ENCODE data around the gene CDK3. TPM values are rescaled to one million over a fixed set of nuclear protein-coding genes. Genes with fewer than 3 reads are reported as not detected.

Gene CDK3
- total RNA-seq, 2 donors from 2014 or later, result 2.9 to 4.6 TPM

DNA sequence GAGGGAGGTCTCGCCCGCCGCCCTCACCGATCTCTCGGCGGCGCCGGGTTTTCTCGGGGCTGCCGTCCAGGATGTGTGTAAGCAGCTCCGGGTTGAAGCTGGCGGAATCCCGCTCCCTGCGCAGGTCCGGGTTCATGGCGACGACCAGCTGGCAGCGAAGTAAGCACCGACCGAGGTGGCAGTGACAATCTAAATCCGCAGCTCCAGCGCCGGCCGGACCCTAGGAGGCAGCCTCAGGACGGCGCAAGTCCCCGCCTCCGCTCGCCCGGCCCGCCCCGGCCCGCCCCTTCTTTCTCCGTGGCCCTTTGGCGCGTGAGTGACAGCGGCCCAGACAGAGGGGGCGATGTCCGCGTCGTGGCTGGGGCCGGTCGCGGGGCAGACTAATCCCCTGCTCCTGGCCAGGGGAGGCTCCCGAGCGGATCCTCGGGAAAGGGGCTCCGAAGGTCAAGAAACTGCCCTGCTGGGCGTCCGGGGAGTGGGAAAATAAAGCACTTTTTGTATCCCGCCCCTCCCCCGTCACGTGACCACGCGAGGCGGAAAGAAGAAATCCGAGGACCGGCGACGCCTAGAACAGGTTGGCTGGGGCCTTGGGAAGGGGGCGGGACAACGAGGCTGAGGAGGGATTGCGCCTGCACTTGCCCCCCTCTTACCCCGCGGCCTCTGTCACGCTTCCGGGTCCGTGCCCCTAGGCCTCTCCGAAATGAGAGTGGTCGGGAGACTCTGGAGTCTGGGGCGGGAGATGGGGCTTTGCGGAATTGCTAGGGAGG lies 21.5 kb upstream of the CDK3 start, which contains the start of the genes ACOX1 and TEN1:
Gene ACOX1, minus strand, starts transcription at position 229 of the 767 bp plus-strand sequence. Its CDS starts 93 bp downstream, at position 136.
Gene TEN1, plus strand, starts transcription at position 303 of the 767 bp plus-strand sequence. CDS start 6,953 bp downstream, outside the sequence.
- ATAC-seq (peak; percentile 94), DNase-seq (peak; percentile 85 to 90 (median 89))
- Mint-ChIP-seq H3K4me1 (peaks cover 20% of the 10 kb centered on the region), H3K4me3 (peak within 1 kb of the TSS; percentile 97), H3K27ac (peak within 1 kb of the TSS; percentile 100), H3K36me3 (ENCODE audit: low read depth) (peaks cover 3% of the 10 kb centered on the region), H3K27me3 (no peaks in the 10 kb centered on the region)
- no peaks in the 10 kb centered on the region for H3K9me3 ChIP-seq (ENCODE audit: control insufficient read depth, low read length, poor library complexity, severe bottlenecking)

DNA sequence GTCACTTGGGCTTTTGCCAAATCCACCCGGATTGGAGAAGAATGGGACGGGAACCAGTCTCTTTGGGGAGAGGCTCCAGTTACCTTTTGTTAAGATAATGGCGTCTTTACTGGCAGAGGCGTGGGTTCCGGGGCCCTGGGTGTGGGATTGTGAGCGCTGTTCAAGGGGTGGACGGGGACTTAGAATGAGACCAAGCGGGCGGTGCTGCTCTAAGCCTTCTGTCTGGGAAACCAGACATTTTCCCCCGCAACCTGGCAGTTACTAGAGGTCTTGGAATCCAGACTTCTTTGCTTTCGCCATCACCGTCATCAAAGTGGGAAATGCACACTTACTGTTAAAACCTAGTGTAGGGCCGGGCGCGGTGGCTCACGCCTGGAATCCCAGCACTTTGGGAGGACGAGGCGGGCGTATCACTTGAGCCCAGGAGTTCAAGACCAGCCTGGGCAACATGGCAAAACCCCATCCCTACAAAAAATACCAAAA lies 20.9 kb upstream of the CDK3 start:
- peaks cover 3% of the 10 kb centered on the region for H3K36me3 Mint-ChIP-seq (ENCODE audit: low read depth)
- no peaks in the 10 kb centered on the region for H3K27me3 Mint-ChIP-seq
- peak overlapping the region; percentile 97 for H3K4me3 Mint-ChIP-seq
- no peak for DNase-seq
- peak overlapping the region; percentile 100 for H3K27ac Mint-ChIP-seq
- H3K4me1 Mint-ChIP-seq, result peaks cover 19% of the 10 kb centered on the region
- peak; percentile 43 for ATAC-seq
- no peaks in the 10 kb centered on the region for H3K9me3 ChIP-seq (ENCODE audit: control insufficient read depth, low read length, poor library complexity, severe bottlenecking)

DNA sequence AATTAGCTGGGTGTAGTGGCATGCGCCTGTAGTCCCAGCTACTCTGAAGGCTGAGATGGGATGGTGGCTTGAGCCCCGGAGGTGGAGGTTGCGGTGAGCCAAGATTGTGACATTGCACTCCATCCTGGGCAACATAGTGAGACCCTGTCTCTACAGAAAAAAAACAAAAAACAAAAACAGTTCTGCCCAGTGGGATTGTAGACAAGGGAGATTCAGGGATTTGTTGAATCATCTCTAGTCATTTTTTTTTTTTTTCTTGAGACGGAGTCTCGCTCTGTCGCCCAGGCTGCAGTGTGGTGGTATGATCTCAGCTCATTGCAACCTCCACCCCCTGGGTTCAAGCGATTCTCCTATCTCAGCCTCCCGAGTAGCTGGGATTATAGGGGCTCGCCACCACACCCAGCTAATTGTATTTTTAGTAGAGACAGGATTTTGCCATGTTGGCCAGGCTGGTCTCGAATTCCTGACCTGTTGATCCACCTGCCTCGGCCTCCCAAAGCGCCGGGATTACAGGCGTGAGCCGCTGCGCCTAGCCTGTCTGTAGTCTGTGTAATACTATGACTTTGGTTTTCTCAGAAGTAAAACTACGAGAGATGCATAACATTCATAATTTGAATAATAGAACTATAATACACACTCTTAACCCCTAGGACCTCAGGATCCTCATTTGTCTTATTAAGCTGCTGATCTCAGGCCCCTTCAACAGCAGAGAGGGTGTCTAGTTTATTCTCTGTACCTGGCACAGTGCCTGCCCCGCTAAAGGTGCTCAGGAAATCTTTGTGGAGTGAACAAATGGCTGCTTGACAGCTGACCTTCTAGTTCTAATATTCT lies 20.3 kb upstream of the CDK3 start:
- no peak for DNase-seq
- peak overlapping the region; percentile 97 for H3K4me3 Mint-ChIP-seq
- peaks cover 19% of the 10 kb centered on the region for H3K4me1 Mint-ChIP-seq
- no peaks in the 10 kb centered on the region for H3K27me3 Mint-ChIP-seq
- H3K36me3 Mint-ChIP-seq (ENCODE audit: low read depth), result peaks cover 3% of the 10 kb centered on the region
- peak overlapping the region; percentile 100 for H3K27ac Mint-ChIP-seq
- H3K9me3 ChIP-seq (ENCODE audit: control insufficient read depth, low read length, poor library complexity, severe bottlenecking), result no peaks in the 10 kb centered on the region
- ATAC-seq, result no peak

DNA sequence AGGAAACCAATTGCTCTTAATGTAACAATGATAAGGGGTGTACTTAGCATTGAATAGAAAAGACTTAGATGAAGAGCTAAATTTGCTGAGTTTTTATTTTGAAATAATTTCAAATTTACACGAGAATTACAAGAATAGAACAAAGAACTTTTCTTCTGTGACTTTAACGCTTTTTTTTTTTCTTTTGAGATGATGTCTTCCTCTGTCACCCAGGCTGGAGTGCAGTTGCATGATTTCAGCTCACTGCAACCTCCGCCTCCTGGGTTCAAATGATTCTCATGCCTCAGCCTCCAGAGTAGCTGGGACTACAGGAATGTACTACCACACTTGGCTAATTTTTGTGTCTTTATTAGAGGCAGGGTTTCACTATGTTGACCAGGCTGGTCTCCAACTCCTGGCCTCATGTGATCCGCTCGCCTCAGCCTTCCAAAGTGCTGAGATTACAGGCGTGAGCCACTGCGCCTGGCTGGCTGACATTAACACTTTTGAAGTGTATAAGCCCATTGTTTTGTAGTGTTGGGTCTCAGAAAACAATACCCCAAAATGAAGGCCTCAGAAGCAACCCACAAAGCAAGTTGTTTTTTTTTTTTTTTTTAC lies 19.5 kb upstream of the CDK3 start:
- H3K9me3 ChIP-seq (ENCODE audit: control insufficient read depth, low read length, poor library complexity, severe bottlenecking), result no peaks in the 10 kb centered on the region
- H3K4me1 Mint-ChIP-seq, result peaks cover 16% of the 10 kb centered on the region
- DNase-seq (no peak), ATAC-seq (no peak)
- peaks cover 3% of the 10 kb centered on the region for H3K36me3 Mint-ChIP-seq (ENCODE audit: low read depth)
- H3K27ac Mint-ChIP-seq, result peak overlapping the region; percentile 14
- H3K4me3 Mint-ChIP-seq, result peak overlapping the region; percentile 25
- no peaks in the 10 kb centered on the region for H3K27me3 Mint-ChIP-seq

DNA sequence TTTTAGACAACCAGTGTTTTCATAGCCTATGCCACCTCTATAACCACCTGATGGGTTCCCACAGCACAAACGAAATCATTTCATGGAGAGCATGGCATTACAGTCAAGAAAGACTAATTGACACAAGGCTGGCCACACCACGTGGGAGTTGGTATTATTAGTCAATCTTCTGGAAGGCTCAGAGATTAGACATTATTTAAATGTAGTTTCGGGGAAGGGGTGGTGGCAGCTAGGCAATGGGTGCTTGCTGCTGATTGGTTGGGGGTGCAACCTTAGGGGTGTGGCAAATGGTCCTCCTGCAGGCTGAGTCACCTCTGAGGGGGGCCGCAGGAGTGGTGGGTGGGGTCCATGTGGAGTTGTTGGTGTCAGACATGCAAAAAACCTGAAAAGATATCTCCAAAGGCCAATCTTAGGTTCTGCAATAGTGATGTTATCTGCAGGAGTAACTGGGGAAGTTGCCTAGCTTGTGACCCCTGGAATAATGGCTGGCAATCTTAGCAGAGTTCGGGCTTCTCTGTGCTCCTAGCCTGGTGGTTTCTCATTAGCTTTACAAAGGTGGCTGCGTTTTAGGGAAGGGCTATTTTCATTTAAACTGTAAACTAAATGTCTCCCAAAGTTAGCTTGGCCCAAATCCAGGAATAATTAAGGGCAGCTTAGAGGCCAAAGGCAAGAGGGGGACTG lies 17.0 kb upstream of the CDK3 start:
- no peaks in the 10 kb centered on the region for H3K27me3 Mint-ChIP-seq
- no peak overlapping the region for H3K27ac Mint-ChIP-seq
- ATAC-seq (no peak), DNase-seq (no peak)
- peaks cover 3% of the 10 kb centered on the region for H3K36me3 Mint-ChIP-seq (ENCODE audit: low read depth)
- H3K4me3 Mint-ChIP-seq, result no peak overlapping the region
- no peaks in the 10 kb centered on the region for H3K9me3 ChIP-seq (ENCODE audit: control insufficient read depth, low read length, poor library complexity, severe bottlenecking)
- peaks cover 7% of the 10 kb centered on the region for H3K4me1 Mint-ChIP-seq

GRCh38 chr17:75985986-75986385 lies 14.7 kb upstream of the CDK3 start:
- Mint-ChIP-seq H3K27me3 (no peaks in the 10 kb centered on the region), H3K4me3 (no peak overlapping the region), H3K4me1 (no peaks in the 10 kb centered on the region), H3K36me3 (ENCODE audit: low read depth) (no peaks in the 10 kb centered on the region), H3K27ac (no peak overlapping the region)
- ATAC-seq (no peak), DNase-seq (no peak)
- no peaks in the 10 kb centered on the region for H3K9me3 ChIP-seq (ENCODE audit: control insufficient read depth, low read length, poor library complexity, severe bottlenecking)

- Mint-ChIP-seq H3K4me3 (no peak overlapping the region), H3K36me3 (ENCODE audit: low read depth) (no peaks in the 10 kb centered on the region), H3K4me1 (no peaks in the 10 kb centered on the region), H3K27me3 (no peaks in the 10 kb centered on the region), H3K27ac (no peak overlapping the region)
- no peaks in the 10 kb centered on the region for H3K9me3 ChIP-seq (ENCODE audit: control insufficient read depth, low read length, poor library complexity, severe bottlenecking)
- ATAC-seq (no peak), DNase-seq (no peak)
These were observed 13.6 kb upstream of the CDK3 start for GRCh38 chr17:75987041-75987440.

GRCh38 chr17:75991396-75991795 lies 9.3 kb upstream of the CDK3 start:
- no peaks in the 10 kb centered on the region for H3K36me3 Mint-ChIP-seq (ENCODE audit: low read depth)
- peaks cover under 1% of the 10 kb centered on the region for H3K4me1 Mint-ChIP-seq
- no peaks in the 10 kb centered on the region for H3K9me3 ChIP-seq (ENCODE audit: control insufficient read depth, low read length, poor library complexity, severe bottlenecking)
- H3K27me3 Mint-ChIP-seq, result no peaks in the 10 kb centered on the region
- no peak for DNase-seq
- no peak for ATAC-seq
- no peak overlapping the region for H3K27ac Mint-ChIP-seq
- H3K4me3 Mint-ChIP-seq, result no peak overlapping the region

- Mint-ChIP-seq H3K27ac (no peak overlapping the region), H3K27me3 (no peaks in the 10 kb centered on the region)
These were observed 5.8 kb upstream of the CDK3 start for GRCh38 chr17:75994802-75995370.

GRCh38 chr17:75995385-75995925 lies 5.2 kb upstream of the CDK3 start:
- ATAC-seq, result no peak
- DNase-seq, result no peak
- Mint-ChIP-seq H3K27me3 (no peaks in the 10 kb centered on the region), H3K27ac (peak overlapping the region; percentile 95), H3K4me1 (peaks cover 15% of the 10 kb centered on the region), H3K4me3 (peak overlapping the region; percentile 59), H3K36me3 (ENCODE audit: low read depth) (no peaks in the 10 kb centered on the region)
- H3K9me3 ChIP-seq (ENCODE audit: control insufficient read depth, low read length, poor library complexity, severe bottlenecking), result no peaks in the 10 kb centered on the region

More at GRCh38 chr17:75994802-75995370, 5.8 kb upstream of the CDK3 start:
- no peak for DNase-seq
- Mint-ChIP-seq H3K36me3 (ENCODE audit: low read depth) (no peaks in the 10 kb centered on the region), H3K4me1 (peaks cover 15% of the 10 kb centered on the region), H3K4me3 (no peak overlapping the region)
- no peaks in the 10 kb centered on the region for H3K9me3 ChIP-seq (ENCODE audit: control insufficient read depth, low read length, poor library complexity, severe bottlenecking)
- no peak for ATAC-seq

DNA sequence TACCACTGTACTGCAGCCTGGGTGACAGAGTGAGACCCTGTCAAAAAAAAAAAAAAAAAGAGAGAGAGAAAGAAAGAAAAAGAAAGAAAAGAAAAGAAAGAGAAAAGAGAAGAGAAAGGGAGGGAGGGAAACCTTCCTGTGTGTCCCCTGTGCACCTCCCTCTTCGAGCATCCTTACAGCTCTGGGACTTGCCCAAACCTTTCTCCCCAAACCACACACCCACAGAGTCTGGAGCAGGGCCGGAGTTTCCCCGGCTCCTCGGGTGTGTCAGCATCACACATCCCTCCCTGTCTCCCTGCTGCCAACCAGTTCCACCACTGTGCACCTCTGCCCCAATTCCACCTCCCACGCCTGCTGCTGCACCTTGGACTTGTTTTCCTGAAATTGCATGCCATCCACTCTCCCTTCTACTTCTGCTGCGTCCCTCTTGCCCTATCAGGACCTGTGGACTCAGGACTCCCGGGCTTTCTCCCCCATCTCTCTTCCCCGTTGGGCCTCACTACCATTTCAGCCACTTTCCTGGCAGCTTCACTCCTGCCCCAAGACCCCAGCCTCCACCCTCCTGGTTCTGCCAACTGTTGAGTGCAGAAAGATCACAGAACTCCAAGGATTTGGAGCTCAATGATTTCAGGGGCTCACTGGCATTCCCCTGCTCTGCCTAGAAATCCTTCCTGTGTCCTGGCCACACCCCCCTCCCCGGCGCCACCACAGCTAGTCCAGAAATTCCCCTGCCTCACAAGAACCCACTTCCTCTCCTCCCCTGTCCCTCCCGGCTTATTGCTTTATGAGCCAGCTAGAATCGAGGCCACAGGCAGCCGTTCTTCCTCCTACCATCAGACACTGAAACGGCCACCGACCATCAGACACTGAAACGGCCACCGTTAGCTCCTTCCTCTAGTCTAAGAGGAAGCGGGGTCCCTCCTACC lies 3.7 kb upstream of the CDK3 start:
- peak overlapping the region; percentile 83 for H3K4me3 Mint-ChIP-seq
- ATAC-seq (peak; percentile 81), DNase-seq (peak in 2 of 3 donors; percentile 33 to 51)
- H3K4me1 Mint-ChIP-seq, result peaks cover 15% of the 10 kb centered on the region
- no peaks in the 10 kb centered on the region for H3K9me3 ChIP-seq (ENCODE audit: control insufficient read depth, low read length, poor library complexity, severe bottlenecking)
- H3K36me3 Mint-ChIP-seq (ENCODE audit: low read depth), result no peaks in the 10 kb centered on the region
- H3K27me3 Mint-ChIP-seq, result no peaks in the 10 kb centered on the region
- H3K27ac Mint-ChIP-seq, result peak overlapping the region; percentile 95

Measured in T-helper 17 cell (primary cell).